GM21529 (cell line): ENCODE results near the gene IFNG.

Experiments
- ATAC-seq: cut with Tn5 transposase; IDR thresholded peaks from one replicate; pipeline ENCODE4 v1.9.1; 2021; ENCODE audit not compliant: unreplicated experiment

IFNG gene

DNA sequence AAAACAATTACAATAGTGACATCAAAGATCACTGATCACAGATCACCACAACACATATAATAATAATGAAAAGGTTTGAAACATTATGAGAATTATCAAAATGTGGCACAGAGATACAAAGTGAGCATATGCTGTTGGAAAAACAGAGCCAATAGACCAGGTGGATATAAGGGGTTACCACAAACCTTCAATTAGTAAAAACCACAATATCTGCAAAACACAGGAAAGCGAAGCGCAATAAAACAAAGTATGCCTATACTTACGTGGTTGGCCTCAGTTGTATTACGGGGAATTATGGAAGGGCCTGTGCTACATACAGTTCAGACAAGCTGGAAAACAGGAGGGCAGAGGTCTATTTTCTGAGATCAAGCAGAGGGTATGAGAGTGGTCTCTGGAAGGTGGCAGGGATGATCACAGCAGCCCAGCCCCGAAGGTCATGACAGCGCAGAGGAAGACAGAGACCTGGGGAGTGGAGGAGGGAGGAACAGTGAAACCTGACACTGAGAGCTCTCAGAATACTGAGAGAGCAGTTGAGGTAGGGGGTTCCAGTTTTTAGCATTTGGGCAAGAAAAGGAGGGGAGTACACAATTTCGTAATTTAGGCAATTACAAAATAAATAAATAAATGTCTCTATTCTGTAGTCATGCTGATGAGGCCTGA is 41.3 kb downstream of the IFNG start:
- no peak for ATAC-seq

- no peak for ATAC-seq
These were observed 41.9 kb downstream of the IFNG start for GRCh38 chr12:68117661-68118060.

GRCh38 chr12:68115281-68115680 is 44.3 kb downstream of the IFNG start:
- ATAC-seq = no peak

DNA sequence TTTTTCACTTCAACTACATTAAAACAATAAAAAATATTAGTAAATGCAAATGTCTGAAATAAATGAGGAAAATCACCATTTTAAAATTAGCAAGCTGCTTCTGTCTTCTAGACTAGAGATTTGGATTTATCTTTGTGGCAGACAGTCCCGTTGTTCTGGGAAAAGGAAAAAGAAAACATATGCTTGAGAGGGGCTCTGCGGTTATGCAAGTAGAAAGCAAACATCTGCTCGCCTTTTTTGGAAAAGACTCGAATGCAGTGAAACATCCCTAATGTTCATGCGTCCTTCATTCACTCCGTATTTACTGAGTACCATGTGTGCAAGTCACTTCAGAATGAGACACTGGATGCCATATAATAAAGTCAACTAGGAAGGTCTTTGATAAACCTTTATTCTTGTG is 44.9 kb downstream of the IFNG start:
- ATAC-seq = no peak

DNA sequence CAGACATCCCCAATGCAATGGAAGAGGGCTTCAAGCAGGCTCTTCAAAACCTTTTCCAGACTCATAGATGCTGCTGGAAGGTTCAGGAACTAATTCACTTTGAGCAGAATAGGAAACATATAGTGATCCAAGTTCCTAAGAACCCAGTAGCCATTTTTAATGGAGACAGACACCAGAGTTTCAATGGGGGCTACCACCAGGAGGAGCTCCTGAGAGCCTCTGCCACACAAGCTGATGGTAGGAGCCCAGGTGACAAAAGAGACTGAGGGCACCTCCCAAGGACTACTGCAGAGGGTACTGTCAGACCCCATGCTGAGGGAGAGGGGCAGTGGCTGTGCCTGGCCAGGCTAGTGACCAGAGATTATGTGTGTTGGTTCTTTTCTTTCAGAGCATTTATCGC is 45.9 kb downstream of the IFNG start:
- no peak for ATAC-seq

GRCh38 chr12:68111995-68112394 is 47.5 kb downstream of the IFNG start:
- no peak for ATAC-seq

DNA sequence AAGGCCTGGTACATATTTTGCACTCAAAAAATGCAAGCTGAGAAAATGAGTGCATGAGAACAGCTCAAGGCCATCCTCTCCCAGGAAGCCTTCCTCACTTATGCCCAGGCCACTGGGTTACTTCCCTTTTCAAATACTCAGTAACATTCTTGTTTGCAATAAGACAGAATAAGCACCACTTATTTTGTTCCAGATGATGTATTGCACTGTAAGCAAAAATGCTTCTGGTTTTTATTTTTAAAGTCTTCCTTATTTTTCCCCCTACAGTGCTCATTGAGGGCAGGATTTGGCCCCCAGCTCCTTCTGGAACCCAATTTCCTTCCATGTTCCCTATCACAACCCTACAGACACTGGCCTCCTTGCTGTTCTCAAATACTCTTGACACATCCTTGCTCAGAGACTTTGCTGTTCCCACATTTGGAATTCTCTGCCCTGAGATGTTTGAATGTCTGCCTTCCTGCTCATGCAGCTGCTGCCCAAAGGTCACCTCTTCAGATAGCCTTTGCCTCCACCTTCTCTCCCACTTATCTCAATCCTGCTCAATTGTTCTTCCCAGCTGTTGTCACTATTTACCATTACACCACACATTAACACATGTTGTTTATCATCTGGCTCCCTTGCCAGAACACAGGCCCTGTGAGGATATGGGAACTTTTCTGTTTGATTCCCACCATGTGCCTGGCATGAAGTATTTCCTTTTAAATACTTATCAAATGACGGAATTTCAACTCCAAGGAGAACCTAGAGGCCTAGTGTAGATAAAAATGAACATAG is 49.9 kb downstream of the IFNG start:
- no peak for ATAC-seq

DNA sequence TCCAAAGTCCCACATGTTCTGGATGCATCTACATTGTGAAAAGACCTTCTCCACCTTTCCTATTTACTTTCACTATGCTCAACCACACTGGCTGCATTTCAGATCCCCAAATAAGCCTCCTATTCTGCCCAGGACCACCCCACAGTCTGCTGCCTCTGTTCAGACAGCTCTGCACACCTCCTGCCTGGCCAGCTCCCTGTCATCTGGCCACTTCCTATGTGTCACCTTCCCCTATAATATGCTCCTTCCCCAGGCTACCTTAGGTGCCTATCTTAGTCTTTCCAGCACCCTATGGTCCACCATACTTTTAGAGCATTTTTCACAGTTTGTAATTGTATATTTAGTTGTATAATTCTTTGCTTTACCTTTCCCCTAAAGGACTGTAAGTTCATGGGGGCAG is 50.5 kb downstream of the IFNG start:
- no peak for ATAC-seq

GRCh38 chr12:68106660-68107059 is 52.9 kb downstream of the IFNG start:
- ATAC-seq = no peak

GRCh38 chr12:68106160-68106559 is 53.4 kb downstream of the IFNG start:
- no peak for ATAC-seq
